Upper lobe of left lung (tissue), 4 donors: Measurements from ENCODE around the gene ZNF546.

Experiments used
- CTCF ChIP-seq, 6 experiments: fragments of 450-650 bp in 4 of 6; fragments of 200-600 bp in 2 of 6; sonication (generic) in 2 of 6; IDR thresholded peaks; one replicate each; pipeline ENCODE4 v1.5.1; 2016 to 2019; ENCODE audit warnings: antibody characterized with exemption in 6 of 6
- POLR2AphosphoS5 ChIP-seq, 2 donors: sonication (generic); formaldehyde crosslinking; IDR thresholded peaks; one replicate each; pipeline ENCODE4 v1.5.1; 2017; ENCODE audit warnings: antibody characterized with exemption in 2 of 2

GRCh38 chr19:40006273-40006691 is 9.4 kb downstream of the ZNF546 start:
- TF ChIP-seq POLR2AphosphoS5 (IDR thresholded peaks at IDR 0.05) (no peak), CTCF (IDR thresholded peaks at IDR 0.05) (no peak)
